H1 (cell line): ENCODE results near the gene NMT1.

Source experiments
- CTCF ChIP-seq, 3 experiments: IDR thresholded peaks; 1 replicate in 2 of 3; 2 replicates in 1 of 3; pipeline versions ENCODE4 v1.5.1 to v1.6.1; 2011; ENCODE audit warnings: low read length in 3 of 3, mild to moderate bottlenecking in 3 of 3, inconsistent platforms in 2 of 3, low read depth in 1 of 3, moderate library complexity in 1 of 3; ENCODE audit not compliant: insufficient read depth in 1 of 3; ENCODE audit errors: control extremely low read depth in 1 of 3
- TF ChIP-seq, protein P1 (sequence below): IDR thresholded peaks from 2 replicates; pipeline ENCODE4 v1.6.1; 2011; ENCODE audit warnings: low read length, improper control_type of control experiment

- TF ChIP-seq, protein P1, sequence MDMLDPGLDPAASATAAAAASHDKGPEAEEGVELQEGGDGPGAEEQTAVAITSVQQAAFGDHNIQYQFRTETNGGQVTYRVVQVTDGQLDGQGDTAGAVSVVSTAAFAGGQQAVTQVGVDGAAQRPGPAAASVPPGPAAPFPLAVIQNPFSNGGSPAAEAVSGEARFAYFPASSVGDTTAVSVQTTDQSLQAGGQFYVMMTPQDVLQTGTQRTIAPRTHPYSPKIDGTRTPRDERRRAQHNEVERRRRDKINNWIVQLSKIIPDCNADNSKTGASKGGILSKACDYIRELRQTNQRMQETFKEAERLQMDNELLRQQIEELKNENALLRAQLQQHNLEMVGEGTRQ = no peak
- no peak for TF ChIP-seq CTCF (IDR thresholded peaks at IDR 0.05; ENCODE audit: control extremely low read depth in 1 of 3, insufficient read depth in 1 of 3, low read depth in 1 of 3, low read length in 3 of 3)
Measured at GRCh38 chr17:45118691-45119090, 57.6 kb downstream of the NMT1 start.
